GM19193 (cell line): ENCODE data around the gene DAB2IP.

Source experiments
- POLR2A ChIP-seq: IDR thresholded peaks from 4 replicates; pipeline ENCODE4 v1.6.1; 2011; ENCODE audit not compliant: insufficient read depth, insufficient read length; ENCODE audit errors: extremely low read depth

DAB2IP gene

GRCh38 chr9:121819428-121820231 lies 168.2 kb downstream of the DAB2IP start:
- no peak for TF ChIP-seq POLR2A

DNA sequence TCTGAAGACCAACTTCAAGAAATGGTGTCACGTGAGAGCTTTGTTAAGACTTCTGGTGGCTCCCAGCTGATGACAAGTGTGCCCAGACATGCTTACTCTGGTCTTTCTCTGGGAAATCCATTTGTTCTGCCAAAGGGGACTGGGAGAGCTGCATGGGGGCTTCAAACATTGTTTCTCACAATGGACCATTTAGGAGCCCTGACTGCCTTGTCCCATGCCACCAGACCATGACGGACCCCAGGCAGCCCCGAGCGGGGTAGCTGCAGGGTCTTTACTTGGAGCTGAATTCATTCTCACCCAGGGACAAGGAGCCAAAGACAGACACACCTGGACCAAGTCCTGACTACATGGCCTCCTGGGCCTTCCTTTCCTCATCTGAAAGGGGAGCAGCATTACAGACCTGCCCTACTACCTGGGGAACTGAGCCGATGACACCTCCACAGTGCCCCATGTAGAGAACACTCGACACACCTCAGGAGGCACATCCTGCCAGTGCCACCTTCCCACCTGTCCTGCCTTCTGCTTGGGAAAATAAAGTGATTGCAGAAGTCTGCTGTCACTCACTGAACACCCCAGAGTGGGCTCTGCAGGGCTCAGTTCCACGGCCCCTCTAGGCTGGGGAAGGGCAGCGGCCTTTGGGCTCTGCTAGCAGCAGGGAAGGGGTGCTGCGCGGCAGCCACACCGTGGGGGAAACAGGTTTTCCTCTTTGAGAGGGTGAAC lies 169.0 kb downstream of the DAB2IP start:
- no peak for TF ChIP-seq POLR2A

GRCh38 chr9:121821326-121821725 lies 169.9 kb downstream of the DAB2IP start:
- no peak for TF ChIP-seq POLR2A

DNA sequence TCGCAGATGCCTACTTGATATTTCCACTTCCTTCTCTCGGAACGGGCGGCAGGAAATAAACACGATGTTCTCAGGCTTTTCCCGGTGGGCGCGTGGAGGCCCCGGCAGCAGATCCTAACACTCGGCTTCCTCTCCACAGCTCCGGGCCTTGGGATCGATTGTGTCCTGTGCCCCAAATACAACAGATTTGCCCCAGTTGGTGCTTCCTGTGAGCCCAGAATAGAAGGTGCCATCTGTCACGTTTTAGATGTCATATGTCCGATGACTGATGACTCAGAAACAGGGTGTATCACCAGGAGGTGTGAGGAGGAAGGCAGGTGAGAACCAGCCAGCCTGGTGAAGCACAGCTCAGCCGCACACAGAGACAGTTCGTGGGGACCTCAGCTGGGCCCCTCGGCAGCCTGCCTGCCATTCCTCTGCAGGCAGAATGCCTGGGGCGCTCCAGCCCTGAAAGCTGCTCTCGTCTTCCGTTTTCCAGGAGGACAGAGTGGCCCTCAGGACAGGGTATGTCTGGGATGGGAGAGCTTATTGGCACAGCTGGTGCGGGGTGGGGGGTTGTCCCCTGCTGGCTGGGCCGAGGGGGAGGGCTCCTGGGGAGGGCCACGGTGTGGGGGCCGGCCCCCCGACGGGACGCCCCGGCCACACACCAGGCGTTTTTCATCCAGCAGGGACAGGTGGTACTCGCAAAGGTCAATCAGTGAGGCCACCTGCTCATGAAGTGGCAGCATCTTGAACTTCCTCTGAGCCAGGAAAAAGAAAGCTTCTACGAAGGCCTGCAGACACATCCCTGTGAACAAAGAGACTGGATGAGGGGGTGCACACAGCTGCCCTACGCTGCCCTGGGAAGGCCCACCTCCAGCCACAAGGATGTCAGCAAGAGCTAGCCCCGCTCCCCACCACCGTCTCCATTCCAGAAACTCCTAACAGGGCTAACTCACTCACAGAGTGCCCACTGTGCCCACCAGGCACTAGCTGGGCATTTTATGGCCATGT lies 171.0 kb downstream of the DAB2IP start:
- no peak for TF ChIP-seq POLR2A

DNA sequence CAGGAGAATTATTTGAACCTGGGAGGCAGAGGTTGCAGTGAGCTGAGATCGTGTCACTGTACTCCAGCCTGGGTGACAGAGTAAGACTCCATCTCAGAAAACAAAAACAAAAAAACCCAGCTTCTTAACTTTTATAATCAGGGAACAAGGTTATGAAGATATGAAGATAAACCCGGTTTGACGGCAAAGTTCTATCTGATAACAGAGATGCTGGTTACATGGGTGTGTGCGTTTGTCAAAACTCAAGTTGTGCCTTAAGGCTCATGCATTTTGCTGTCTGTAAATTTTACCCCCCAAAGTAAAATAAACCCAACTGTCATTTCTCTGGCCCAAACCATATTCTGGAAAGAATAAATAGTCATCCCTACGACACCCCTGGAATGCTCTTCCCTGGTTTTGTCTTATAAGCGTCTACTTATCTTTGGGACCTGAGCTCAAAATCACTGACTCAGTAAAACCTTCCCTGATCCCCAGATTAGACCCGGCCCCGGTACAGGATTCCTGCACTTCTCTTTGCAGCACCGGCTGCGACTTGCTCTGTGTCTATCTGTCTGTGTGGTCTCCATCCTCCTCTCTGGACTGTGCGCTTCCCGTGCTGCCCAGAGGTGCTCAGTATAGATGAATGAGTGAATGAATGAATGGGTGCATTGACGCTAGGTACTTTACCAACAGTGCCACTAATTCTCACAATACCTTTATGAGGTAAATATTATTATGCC lies 172.2 kb downstream of the DAB2IP start:
- TF ChIP-seq POLR2A = no peak

DNA sequence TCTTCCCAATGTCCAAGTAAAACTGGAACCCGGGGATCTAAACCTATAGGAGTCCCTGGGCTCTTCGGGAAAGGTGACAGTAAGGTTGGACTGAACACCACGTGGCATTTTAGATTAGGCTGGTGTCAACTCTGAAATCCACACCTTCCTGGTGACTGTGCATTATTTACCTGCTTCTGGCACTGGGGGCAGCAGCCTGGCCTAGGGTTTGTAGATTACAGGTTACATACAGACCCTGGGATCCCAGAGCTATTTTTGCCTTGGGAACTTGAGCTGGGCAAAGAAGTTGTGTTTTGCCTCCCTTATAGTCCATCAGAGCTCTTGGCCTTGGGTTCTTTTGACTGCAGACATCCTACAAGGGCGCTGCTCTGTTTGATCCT lies 173.2 kb downstream of the DAB2IP start:
- TF ChIP-seq POLR2A = no peak

GRCh38 chr9:121825031-121825691 lies 173.7 kb downstream of the DAB2IP start:
- TF ChIP-seq POLR2A = no peak

DNA sequence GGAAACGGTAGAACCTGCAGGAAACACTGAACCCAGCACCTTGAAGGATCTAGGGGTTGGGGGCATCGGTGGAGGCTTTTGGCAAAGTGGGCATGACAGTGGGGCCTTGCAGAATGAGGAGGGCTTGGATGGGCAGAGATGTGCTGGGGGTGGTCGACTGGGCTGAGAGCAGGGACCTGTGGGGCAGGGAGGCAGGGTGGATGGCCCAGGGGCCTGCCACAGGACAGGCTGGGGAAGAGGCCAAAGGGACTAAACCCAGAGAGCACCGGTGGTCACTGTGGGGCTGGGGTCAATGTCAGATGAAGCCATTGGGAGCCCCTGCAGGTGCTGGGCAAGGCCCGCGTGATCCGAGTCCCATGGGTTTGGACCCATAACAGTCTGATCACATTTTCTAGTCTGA lies 175.3 kb downstream of the DAB2IP start:
- TF ChIP-seq POLR2A = no peak

- no peak for TF ChIP-seq POLR2A
Observed at GRCh38 chr9:121827251-121827967, 176.0 kb downstream of the DAB2IP start.

DNA sequence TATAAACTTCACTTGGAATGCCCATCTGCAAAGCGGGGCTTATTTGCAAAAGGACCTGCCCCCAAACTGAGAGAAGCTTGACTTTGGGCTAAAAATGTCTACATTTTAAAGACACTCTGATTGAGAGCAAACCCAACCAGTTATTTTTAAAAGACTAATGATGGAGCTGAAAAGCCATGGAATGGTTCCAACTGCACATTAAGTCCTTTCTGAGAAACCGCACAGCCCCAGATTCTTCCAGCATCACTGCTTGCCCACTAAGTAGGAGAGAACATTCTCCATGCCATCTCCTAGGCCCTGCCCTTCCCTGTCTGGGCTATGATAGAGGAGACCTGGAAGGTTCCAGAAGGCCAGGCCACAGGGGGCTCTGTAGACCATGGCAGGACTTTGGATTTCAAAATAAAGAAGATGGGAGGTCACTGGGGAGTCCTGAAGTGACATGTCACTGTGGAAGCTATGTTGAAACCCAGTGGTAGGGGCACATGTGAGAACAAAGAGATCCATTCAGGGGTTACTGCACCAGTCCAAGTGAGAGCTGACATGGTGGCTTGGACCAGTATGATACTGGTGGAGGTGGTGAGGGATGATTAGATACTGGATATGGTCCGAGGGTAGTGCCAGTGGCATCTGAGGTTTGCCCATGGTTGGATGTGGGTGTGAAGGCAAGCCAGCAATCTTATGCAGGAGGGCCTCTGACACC lies 179.2 kb downstream of the DAB2IP start:
- TF ChIP-seq POLR2A = no peak

- no peak for TF ChIP-seq POLR2A
Observed at GRCh38 chr9:121831869-121832268, 180.4 kb downstream of the DAB2IP start.

DNA sequence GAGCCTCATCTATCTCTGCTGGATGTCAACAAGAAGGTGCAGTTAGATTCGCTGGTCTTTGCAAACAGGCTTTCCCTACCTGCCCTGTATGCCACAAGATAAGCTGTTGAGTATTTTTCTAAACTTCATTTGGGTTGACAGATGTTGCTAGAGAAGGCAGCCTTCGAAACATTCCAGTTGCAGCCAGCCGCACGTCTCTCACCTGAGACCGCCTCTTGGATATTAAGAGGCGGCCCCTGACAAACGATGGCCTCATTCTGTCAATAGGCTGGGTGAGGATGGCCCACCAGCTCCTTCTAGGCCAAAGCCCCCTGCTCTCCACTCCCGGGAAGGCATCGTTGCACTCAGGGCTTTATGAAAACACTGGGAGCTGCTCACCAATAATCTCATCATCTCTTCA lies 181.6 kb downstream of the DAB2IP start:
- TF ChIP-seq POLR2A = no peak
